ENCODE results near the gene FBLN2.

FBLN2 gene

DNA sequence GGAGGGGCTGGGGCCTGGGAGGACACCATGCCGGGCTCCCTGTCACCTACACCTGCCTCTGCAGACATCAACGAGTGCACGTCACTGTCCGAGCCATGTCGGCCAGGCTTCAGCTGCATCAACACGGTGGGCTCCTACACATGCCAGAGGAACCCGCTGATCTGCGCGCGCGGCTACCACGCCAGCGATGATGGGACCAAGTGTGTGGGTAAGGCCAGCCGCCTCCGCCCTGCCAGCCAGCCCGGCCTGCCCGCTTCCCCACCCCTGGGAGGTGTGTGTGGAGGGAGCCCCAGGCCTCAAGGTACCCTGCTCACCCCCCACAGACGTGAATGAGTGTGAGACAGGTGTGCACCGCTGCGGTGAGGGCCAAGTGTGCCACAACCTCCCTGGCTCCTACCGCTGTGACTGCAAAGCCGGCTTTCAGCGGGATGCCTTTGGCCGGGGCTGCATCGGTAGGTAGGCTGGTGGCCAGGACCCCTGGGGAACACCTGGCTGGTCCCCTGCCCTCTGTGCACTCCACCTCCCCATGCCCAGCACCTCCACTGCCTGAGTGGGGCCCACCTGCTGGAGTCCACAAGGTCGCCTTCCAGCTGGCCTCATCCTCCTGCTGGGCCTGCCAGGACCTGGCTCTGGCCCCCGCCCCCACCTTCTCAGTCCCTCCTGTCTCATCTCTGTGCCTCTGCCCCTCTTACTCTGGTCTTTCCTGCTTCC is 80.1 kb downstream of the FBLN2 start:
- no peak for DNase-seq

DNA sequence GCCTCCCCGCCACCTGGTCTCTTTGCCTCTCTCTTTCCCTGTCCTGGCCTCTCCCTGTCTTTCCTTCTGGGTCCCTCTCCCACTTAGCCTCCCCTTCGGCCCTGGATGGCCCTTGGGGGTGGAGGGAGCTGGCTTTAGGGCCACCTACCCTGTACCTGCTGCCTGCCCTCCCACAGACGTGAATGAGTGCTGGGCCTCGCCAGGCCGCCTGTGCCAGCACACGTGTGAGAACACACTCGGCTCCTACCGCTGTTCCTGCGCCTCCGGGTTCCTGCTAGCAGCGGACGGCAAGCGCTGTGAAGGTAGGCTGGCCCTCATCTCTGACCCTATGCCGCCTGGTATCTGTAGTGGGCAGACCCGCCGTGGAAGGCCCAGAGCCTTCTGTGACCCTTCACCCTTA is 80.7 kb downstream of the FBLN2 start:
- DNase-seq = no peak

- DNase-seq = no peak
Measured at GRCh38 chr3:13631256-13631655, 82.3 kb downstream of the FBLN2 start.

GRCh38 chr3:13633176-13633575 is 84.3 kb downstream of the FBLN2 start:
- no peak for DNase-seq

DNA sequence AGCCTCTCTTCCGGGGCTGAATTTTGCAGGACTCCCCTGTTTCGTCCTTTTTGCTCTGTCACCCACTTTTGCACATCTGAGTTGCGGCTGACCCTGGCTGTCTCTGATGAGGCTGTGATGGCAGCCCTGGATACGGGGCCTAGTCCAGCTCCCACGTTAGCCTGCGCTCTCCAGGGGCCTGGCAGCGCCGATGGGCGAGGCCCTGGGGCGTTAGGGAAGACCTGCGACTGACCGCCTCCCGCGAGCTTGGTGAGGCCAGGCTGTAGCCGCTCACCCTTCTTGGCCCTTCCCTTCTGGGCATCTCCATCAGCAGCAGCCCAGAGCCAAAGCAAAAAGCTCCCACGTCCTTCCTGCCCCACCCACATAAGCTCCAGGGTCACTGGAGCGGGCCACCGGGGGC is 85.2 kb downstream of the FBLN2 start:
- DNase-seq = no peak

- DNase-seq = no peak
Measured at GRCh38 chr3:13634615-13635014, 85.7 kb downstream of the FBLN2 start.

- DNase-seq = no peak
Measured at GRCh38 chr3:13636186-13636585, 87.3 kb downstream of the FBLN2 start.

GRCh38 chr3:13636874-13637273 is 87.9 kb downstream of the FBLN2 start:
- no peak for DNase-seq

DNA sequence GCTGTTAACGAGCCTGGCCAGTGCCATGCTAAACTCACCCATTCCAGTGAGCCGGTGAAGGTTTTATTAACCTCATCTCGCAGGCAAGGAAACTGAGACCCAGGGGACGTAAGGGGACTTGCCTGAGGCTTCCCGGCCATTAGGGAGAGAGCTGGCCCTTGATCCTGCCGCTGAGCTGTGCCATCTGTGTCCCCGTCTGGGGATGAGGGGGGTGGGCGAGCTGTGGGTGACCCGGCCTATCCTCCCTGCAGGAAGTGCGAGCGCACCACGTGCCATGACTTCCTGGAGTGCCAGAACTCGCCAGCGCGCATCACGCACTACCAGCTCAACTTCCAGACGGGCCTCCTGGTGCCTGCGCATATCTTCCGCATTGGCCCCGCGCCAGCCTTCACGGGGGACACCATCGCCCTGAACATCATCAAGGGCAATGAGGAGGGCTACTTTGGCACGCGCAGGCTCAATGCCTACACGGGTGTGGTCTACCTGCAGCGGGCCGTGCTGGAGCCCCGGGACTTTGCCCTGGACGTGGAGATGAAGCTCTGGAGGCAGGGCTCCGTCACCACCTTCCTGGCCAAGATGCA is 88.5 kb downstream of the FBLN2 start:
- DNase-seq = no peak

- DNase-seq = no peak
Measured at GRCh38 chr3:13637953-13638352, 89.0 kb downstream of the FBLN2 start.

DNA sequence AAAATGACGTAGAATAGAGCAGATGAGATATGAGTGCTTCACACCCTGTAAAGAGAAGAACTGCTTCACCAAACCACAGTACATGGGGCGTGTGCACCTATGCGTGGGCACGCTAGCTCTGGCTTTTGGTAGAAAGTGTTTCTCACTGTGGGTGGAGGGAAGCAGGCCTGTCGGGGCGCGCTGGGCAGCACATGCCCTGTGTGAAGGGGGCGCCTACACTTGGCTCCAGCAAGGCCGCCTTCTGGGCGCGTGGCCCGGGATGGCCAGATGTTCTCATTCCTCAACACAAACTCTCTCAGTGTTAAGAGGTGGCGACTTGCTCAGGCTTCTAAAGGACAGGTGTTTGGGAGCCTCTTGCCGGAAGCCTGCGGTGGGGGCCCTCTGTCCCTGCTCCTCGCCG is 90.0 kb downstream of the FBLN2 start:
- DNase-seq = no peak

DNA sequence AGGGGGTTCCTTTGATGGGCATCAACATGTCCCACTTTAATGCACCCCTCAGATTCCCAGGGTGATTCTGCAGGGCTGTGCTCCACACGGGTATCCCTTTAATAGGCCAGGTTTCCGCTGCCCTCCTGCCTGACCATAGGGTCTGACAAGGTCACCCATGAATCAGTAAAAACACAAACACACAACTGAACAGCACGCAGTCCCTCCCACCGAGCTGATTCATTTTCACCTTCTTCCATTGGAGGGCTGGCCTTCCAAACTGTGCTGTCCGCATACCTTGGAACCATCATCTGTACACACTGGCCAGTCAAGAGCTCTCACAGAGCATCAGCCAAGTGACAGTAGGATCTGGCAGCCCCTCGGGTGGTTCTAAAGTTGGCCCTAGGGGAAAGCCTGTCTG is 93.7 kb downstream of the FBLN2 start:
- DNase-seq = no peak

- DNase-seq = no peak
Measured at GRCh38 chr3:13644341-13645117, 95.6 kb downstream of the FBLN2 start.

DNA sequence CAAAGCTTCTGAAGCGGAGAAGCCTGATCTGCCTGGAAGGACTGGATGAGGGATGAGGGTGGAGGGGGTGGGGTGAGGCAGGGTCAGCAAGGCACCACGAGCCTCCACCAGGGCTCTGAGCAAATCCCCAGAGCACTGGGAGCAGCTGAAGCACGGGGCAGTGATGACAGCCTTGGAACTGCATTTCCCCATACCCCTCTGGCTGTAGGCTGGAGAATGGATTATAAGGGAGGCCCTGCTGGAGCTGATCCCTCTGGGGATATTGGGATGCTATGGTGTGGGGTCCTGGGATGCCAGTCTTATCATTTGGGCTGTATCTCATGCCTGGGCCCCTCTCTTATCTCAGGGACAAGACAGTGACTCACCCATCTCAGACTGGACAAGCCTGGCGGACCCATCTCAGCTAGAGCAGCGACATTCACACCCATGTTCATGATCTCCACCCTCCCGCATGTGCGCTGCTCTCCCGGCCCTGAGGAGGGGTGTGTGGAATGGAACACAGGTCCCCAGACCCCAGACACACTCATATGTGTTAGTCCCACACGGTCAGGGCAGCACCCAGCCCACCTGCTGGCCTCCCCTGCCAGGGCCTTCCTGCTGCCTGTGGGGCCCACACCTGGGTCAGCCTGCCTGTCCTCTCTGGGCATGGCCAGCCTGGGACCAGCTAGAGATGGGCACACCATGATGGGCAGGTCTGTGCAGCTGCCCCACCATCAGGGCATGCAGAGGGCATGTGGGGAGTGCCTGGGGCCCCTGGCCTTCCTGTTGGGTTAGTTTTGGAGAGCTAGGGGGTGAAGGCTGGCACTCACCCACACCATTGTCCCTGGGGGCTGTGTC is 97.1 kb downstream of the FBLN2 start:
- no peak for DNase-seq

DNA sequence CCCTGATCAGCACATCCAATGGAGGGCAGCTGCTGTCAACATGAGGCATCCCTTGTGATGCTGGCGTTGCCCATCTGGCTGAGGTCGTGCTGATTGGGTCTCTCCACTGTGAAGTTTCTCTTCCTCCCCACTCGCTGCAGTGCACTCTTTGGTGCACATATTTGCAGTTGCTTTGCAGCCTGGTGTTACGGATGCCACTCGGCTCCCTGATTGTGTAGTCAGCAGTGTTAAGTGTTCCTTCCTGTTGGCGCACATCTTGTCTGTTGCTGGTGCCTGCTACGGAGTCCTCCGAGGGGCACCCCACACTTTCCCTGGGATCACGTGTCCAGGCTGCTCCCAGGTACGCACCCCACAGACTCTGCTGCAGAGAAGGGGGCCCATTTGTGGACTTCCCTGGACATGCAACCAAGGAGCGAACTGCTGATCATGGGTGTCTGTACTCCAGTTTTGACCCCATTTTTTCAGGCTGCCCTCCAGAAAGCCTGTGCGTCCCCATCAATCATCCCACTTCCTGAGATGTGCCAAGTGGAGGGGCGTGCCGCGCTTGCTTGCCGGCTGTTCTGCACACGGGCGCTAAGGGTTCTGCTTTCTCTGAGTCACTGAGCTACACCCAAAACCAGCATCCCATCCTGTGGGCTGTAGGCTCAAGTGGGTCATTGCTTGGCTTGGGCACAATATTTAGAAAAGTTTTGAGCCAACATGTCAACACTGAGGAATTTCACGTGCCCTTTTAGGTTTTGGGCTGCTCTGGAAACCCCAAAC is 98.6 kb downstream of the FBLN2 start:
- no peak for DNase-seq

DNA sequence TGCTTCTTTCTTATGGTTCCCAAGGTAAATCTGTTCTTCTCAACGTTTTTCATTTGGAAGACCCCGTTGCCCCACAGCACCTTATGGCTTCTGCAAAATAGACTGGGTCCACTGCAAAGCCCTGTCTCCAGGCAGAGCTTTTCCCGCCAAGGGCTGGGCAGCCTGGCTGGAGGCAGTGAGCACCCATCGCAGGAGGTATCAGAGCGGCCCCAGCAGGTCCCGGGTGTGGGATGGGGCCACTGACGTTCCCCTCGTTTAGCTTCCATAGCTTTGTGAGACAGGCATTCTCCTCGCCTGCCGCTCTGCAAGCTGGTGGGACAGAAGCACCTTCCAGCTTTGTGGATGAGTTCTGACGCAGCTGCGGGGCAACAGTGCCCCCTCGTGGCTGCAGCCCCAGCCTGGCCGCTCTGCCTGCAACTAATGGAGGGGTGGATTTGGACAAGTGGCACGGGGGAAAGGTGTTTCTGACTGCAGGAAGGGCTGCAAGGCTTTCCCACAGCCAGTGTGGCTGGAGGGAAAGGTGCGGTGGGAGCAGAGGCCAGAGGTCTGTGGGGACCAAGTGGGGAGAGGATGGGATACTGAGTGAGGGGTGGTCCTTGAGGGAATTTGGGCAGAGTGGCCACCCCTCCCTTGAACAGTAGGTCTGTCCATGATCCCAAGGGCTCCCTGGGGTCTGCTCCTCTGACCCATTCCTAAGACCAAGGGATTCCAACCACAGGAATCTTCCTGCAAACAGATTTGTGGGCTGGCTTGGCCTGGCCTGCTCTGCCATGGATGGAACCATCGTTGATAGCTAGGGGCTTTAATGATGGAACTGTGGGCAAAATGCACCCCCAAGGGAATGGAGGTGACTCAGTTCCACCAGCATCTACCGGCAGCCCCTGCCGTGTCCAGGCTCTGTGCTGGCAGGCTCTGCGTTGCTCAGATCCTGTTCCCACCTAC is 99.4 kb downstream of the FBLN2 start:
- DNase-seq = peak; percentile 52

DNA sequence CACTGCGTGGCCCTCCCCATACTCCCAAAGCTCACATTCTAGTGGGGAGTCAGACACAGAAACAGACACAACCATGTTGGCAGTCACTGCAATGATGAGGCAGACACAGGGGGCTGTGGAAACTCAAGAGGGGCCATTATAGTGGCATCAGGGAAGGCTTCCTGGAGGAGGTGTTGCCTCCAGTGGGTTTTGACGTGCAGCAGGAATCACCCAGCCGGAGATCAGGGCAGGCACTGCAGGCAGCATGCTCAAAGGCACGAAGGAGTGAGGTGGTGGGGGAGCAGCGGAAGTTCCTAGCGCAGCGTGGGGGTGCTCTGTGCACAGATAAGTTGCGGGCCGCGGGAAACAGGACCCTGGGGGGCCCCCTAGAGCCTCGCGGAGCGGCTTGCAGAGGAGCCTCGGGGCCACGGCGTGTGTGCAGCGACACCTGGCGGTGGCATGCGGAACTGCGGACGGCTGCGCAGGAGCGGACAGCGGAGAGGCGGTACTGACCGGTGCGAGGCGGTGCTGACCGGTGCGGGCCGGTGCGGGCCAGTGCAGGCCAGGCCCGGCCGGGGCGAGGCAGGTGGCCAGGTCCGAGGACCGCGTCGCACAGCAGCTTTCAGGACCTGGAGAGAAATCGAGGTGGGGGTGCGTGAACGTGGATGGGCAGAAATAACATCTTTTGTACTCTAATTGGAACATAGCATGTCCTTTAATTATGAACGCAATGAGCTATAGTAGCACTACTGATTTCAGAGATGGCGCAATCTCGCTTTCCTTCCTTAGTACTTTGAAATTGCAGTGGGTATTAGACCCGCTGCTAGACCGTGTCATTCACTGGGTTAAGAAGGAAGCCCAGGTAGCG is 101.5 kb downstream of the FBLN2 start:
- DNase-seq = peak; percentile 63

- no peak for DNase-seq
Measured at GRCh38 chr3:13651057-13651400, 102.1 kb downstream of the FBLN2 start.

GRCh38 chr3:13651775-13652428 is 103.0 kb downstream of the FBLN2 start:
- no peak for DNase-seq

DNA sequence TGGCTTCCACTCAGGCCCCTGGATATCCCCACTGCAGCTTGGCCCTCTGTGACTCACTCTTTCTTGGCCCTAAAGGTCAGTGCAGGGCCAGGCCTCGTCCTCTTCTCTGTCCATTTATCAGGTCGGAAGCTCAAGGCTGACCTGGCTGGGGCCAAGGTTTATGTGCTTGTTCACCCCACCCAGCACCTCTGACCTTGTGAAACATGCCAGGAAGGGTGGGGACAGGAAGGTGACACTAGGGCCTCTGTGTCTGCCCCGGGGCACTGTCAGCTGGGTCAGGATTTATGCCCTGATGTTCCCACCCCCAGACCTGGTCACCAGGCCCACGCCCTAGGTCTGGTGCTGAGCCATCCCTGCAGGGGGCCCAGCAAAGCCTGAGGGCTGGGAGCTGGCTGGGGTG is 103.8 kb downstream of the FBLN2 start:
- no peak for DNase-seq

Data from KG1 (cell line).